Stimulated activated naive CD8-positive, alpha-beta T cell treated with anti-CD3 and anti-CD28 coated beads, Interleukin-15, Interleukin-2, amounts not matched to agents 100 U/mL and 50 U/mL, for 24 hours (primary cell): ENCODE results near the gene NR4A3.
"Not testable (repeated sequence)": the region's sequence is repeated elsewhere in the genome, so short reads cannot be mapped to it uniquely, and the experiment has no call there.

ENCODE experiments used
- ATAC-seq: fragments of 150-1000 bp; cut with Tn5 transposase; one replicate; pipeline ENCODE4 v1.10.0; 2021
- DNase-seq: peaks from one replicate; pipeline ENCODE4 v3.0.0; 2021

Gene NR4A3

DNA sequence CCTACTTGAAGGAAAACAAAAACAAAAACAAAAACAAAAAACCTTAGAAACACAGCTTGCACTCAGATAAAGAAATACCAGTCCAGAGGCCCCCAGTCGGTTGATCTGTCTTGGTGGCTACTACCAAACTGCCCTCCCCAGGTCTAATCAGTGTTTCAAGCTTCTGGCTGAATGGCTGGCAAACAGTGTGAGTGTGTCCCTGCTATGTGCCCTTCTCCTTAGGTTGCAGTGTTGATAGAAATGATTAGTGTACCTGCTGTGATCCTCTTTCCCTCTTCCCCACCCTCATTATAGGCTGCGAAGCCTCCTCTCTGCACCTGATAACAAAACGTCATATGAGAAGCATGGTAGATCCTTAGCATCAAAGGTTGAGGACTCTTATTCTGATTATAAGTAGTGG is 12.8 kb downstream of the NR4A3 start:
- no peak for ATAC-seq
- DNase-seq = no peak

GRCh38 chr9:99835142-99835541 is 13.5 kb downstream of the NR4A3 start:
- DNase-seq = no peak
- no peak for ATAC-seq

GRCh38 chr9:99835581-99835980 is 13.9 kb downstream of the NR4A3 start:
- DNase-seq (no peak), ATAC-seq (no peak)

DNA sequence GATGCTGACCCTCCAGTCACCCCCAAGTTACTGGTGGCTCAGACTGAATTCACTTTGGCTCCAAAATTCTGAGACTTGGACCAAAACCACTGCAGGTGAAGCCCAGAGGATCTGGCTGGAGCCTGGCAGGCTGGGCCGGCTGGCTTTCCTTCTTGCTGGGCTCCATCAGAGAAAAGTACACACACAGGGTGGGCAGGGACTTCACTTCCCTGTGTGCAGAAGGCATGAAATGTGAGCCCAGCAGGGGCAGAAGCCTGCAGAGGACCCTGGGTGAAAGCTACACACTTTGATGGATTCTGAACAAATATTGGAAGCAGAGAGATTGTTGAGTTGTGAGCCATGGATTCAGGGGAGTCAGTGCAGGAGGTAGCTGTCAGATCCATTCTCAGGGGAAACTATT is 18.4 kb downstream of the NR4A3 start:
- ATAC-seq = no peak
- DNase-seq = no peak

GRCh38 chr9:99845063-99845462 is 23.4 kb downstream of the NR4A3 start:
- no peak for DNase-seq
- ATAC-seq = no peak

GRCh38 chr9:99848447-99848846 is 26.8 kb downstream of the NR4A3 start:
- ATAC-seq = no peak
- DNase-seq = no peak

- ATAC-seq (peak; percentile 7), DNase-seq (no peak)
These were observed 29.2 kb downstream of the NR4A3 start for GRCh38 chr9:99850736-99851499.

- ATAC-seq = peak; percentile 72
- no peak for DNase-seq
These were observed 29.8 kb downstream of the NR4A3 start for GRCh38 chr9:99851500-99851822.

- ATAC-seq (no peak), DNase-seq (no peak)
These were observed 30.9 kb downstream of the NR4A3 start for GRCh38 chr9:99852617-99853016.

DNA sequence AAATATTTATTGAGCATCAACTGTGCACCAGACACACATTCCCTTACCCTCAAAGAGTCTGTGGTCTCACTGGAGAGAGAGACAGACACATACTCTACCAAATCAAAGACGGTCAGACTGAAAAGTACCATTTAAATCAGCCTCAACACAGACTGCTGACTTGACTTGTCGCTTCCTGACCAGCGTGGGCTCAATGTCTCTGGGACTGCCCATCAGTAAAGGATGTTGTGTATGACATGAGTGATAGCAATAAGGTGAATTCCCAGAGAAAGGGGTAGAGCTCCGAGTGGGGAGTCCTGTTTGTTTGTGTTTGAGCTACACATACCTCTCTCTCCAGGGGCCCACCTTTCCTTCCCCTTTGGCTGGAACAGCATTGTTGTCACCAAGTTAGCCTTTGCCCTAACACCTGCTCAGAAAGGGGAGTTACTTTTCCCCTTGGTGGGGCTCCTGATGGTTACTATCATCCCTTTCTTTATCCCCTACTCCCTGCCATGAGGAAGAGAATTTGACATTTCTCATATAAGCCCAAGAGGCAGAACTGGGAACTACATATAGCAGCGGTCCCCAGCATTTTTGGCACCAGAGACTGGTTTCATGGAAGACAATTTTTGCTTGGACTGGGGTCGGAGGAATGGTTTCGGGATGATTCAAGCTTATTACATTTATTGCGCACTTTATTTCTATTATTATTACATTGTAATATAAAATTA is 33.9 kb downstream of the NR4A3 start:
- ATAC-seq (no peak), DNase-seq (no peak)

GRCh38 chr9:99857576-99857975 is 35.9 kb downstream of the NR4A3 start:
- DNase-seq, ATAC-seq: not testable (repeated sequence)

DNA sequence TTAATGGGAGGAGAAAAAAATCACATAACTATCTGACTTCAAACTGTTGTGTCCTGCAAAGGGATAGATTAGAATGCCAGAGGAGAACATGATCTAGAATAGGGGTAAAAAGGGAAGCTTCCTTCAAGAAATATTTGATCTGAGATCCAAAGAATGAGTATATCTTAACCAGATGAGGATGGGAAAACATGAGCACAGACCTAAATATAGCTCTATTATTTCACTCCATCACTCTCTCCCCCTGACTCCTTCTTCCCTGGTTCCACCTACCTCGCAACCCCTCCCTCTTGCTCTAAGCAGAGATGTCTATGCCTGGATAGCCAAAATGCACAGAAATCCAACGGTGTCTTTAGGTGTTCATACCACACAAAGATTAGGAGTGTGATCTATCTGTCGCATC is 36.4 kb downstream of the NR4A3 start:
- no peak for ATAC-seq
- DNase-seq = no peak

DNA sequence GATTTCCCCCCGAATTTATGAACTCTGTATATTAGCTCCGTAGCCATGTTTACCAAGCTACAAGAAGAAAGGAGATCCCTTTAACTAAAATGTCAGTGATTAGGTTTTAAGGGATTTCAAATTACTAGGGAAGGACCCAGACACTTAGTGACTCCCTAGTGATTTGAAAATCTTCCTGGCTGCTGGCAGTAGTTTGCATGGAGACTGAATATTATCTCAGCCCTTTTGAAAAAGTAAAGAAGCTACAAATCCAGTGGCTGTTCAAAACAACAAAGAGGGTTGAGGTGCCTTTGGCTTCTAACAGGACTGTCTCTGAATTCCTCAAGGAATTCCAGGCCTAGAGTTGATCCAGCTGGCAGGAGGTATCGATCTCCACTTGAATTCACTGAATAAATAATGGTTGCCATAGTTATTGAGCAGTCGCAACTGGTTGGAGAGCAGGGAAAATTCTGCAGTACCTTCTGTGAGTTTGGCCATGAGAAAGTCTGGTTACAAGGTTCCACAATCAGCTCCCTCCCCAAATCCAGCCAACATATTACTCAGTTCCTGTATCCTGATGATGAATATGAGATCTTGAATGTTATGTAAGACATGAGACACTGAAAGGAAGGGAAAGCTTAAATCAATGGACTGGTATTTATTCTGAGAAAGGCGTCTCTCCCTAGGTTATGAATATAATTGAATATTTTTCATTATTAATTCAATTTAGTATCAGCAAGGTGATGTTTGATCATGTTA is 37.7 kb downstream of the NR4A3 start:
- ATAC-seq (no peak), DNase-seq (no peak)

- ATAC-seq = no peak
- no peak for DNase-seq
These were observed 38.6 kb downstream of the NR4A3 start for GRCh38 chr9:99860266-99860665.

- no peak for ATAC-seq
These were observed 42.3 kb downstream of the NR4A3 start for GRCh38 chr9:99863955-99864354.

GRCh38 chr9:99866398-99866797 is 44.7 kb downstream of the NR4A3 start:
- ATAC-seq = no peak
- DNase-seq = no peak

More at GRCh38 chr9:99863955-99864354, 42.3 kb downstream of the NR4A3 start:
- DNase-seq = no peak

DNA sequence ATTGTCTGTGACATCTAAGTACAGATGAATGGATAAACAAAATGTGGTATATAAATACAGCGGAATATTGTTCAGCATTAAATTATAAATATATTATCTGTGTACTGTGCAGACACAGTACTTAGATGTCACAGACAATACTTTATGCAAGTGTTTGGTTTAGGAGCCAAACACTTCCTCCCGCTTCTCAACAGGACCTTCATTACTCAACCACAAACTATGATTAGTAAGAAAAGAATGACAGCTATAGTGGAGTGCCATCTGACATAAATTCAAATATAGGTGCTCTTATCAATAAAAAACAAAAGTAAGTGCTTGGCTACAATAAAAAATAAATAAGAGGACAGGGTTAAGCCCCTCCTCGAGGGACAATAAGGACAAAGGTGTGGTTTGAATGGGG is 45.9 kb downstream of the NR4A3 start:
- DNase-seq = no peak
- ATAC-seq = peak; percentile 28

DNA sequence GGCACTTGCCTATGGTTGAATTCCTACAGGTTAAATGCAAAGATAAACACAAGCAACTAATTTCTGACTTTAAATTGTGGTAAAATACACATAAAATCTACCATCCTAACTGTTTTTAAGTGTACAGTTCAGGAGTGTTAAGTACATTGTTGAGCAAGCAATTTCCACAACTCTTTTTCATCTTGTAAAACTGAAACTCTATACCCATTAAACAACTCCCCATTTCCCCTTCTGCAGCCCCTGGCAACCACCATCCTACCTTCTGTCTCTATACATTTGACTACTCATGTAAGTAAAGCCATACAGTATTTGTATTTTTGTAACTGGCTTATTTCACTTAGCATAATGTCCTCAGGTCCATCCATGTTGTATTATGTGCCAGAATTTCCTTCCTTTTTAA is 46.3 kb downstream of the NR4A3 start:
- peak; percentile 59 for ATAC-seq

DNA sequence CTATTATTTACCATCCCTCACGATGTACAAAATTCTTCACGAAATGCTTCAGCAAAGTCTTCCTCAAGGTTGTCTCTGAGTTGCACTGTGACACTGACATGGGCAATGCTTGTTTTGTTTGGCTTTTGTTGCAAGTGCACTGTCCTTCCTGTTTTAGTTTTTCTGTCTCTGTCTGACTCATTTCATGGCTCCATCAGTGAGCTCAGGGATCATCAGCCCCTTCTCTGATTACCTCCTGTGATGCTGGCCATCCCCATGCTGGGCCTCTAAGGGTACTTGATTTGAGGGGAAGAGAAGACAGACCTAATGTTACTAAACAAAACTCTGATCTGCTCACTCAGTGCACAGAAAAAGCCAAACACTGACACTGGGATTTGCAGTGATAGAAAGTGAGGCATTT is 47.2 kb downstream of the NR4A3 start:
- ATAC-seq (no peak), DNase-seq (no peak)

More for the DNA sequence above, 46.3 kb downstream of the NR4A3 start:
- no peak for DNase-seq

DNA sequence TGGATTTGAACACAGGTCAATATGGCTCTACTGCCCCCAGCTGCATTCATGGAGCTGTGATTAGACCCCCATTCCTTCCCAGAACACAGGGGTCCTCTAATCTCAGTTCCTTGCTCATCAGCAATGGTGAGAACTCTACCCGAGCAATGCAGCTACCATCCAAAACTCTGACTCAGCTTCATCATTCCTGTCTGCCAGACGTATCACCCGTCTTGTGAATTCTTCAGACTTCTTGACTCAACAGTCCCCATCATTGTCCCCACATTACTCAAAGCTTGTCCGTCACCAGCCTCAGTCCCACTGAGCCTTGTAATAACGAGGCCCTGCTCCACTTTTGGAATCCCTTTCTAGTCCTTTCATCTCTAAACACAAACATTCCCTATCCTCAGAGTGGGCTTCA is 48.4 kb downstream of the NR4A3 start:
- ATAC-seq = no peak
- no peak for DNase-seq

DNA sequence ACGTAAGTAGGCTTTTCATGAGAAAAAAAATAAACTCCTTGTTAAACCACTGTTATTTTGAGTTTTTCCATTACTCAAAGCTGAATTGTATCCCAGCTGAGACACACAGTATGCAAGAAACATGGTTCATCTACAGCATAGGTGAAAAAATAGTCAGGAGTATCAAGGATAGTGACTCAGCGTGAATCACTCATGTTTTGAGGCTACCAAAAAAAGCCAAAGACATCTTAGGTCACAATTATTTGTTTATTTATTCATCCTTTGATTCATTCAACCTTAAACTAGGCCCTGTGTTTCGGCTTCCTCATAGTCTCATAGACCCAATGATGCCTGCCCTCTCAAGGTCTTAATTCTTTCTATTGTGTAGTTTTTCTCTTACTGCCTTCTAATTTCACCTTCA is 51.8 kb downstream of the NR4A3 start:
- ATAC-seq = peak; percentile 75
- DNase-seq = no peak

DNA sequence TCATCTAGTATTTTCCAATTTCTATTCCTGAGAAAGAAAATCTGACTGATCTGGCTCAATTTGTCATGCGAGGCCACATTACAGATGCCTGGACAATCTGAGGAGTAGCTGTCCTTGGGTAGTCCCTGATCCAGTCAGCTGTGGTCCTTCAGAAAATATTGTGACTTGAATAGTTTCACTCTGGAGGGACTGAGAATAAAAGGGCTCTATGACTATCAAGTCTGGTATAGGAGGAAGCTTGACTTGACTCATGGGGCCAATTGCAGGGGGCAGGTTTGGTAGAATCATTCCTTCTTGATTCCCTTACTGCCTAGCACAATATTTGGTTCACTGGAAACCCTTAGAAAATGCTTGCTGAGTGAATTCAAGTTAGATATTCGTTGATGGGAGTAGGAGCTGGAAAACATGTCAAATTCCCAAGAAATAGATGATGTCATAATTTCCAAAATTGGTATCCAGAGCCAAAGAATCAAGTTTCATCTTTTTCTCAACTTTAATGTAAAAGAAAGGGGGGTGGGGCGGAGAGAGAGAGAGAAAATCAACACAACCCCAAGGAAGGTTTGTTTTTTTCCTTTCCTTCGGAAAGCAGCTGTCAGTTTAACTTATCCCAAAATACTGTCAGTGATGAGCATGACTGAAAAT is 52.4 kb downstream of the NR4A3 start:
- no peak for DNase-seq
- ATAC-seq = peak; percentile 86

DNA sequence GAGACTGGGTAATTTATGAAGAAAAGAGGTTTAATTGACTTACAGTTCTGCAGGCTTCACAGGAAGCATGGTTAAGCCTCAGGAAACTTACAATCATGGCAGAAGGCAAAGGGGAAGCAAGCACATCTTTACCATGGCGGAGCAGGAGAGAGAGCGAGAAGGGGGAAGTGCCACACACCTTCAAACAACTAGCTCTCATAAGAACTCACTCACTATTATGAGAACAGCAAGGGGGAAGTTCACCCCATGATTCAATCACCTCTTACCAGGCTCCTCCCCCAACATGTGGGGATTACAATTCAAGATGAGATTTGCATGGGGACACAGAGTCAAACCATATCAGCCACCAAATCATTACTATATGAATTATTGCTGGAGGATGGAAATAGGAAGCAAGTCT is 54.5 kb downstream of the NR4A3 start:
- ATAC-seq (no peak), DNase-seq (no peak)
